C4-2B (cell line): ENCODE data around the gene UHRF1.
"Not testable (repeated sequence)": the region's sequence is repeated elsewhere in the genome, so short reads cannot be mapped to it uniquely, and the experiment has no call there.

Experiments
- H3K27ac ChIP-seq: fragments of 450-650 bp; 2 replicates; pipeline ENCODE4 v1.5.1; 2017
- ZFX ChIP-seq: fragments of 450-650 bp; IDR thresholded peaks from 2 replicates; pipeline ENCODE4 v1.6.1; 2017
- TF ChIP-seq, protein P1 (sequence below): fragments of 450-650 bp; conservative IDR thresholded peaks from 2 replicates; pipeline ENCODE4 v1.5.1; 2017; ENCODE audit warnings: mild to moderate bottlenecking

Gene UHRF1

DNA sequence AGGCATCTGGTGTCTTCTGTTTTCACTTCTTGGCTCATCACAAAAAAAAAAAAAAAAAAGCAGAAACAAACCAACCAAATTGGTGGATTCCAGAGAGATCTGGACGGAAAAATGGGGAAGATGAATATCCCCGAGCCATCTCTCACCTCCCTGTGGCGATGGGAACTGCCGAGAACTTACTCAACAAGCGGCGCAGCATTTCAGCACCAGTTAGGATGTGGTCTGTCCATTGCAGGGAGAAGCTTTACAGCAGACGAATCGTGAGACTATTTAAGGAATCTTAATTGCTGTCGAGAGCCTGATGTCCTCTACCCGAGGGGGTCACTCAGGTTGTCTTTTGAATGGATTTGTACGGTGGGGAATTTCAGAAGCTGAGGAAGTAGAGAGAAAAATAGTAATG is 42.4 kb downstream of the UHRF1 start:
- TF ChIP-seq, protein P1, sequence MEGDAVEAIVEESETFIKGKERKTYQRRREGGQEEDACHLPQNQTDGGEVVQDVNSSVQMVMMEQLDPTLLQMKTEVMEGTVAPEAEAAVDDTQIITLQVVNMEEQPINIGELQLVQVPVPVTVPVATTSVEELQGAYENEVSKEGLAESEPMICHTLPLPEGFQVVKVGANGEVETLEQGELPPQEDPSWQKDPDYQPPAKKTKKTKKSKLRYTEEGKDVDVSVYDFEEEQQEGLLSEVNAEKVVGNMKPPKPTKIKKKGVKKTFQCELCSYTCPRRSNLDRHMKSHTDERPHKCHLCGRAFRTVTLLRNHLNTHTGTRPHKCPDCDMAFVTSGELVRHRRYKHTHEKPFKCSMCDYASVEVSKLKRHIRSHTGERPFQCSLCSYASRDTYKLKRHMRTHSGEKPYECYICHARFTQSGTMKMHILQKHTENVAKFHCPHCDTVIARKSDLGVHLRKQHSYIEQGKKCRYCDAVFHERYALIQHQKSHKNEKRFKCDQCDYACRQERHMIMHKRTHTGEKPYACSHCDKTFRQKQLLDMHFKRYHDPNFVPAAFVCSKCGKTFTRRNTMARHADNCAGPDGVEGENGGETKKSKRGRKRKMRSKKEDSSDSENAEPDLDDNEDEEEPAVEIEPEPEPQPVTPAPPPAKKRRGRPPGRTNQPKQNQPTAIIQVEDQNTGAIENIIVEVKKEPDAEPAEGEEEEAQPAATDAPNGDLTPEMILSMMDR, result no peak
- TF ChIP-seq ZFX, result no peak
- H3K27ac ChIP-seq, result no peak overlapping the region

GRCh38 chr19:4952945-4953344 is 43.6 kb downstream of the UHRF1 start:
- H3K27ac ChIP-seq, result no peak overlapping the region

GRCh38 chr19:4954320-4955149 is 45.2 kb downstream of the UHRF1 start:
- not testable (repeated sequence) for H3K27ac ChIP-seq

More at GRCh38 chr19:4952945-4953344, 43.6 kb downstream of the UHRF1 start:
- TF ChIP-seq, protein P1, result no peak
- TF ChIP-seq ZFX, result no peak

DNA sequence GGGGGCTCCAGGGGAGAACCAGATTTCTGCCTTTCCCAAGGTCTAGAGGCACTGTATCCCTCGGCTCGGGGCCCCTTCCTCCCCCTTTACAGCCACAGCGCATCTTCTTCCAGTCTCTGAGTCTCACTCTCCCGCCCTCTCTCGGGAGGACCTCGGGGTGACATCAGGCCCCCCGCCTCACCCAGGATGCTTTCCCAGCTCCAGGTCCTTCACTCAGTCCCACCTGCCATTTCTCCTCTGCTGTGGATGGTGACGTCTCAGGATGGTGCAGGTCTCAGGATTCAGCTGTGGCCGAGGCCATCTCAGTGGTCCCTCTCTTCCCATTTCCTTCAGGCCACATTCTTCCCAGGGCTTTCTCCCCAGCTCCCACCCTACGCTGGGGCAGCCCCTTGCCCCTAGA is 46.0 kb downstream of the UHRF1 start:
- no peak for TF ChIP-seq ZFX
- TF ChIP-seq, protein P1, result no peak
- no peak overlapping the region for H3K27ac ChIP-seq

GRCh38 chr19:4957981-4958380 is 48.7 kb downstream of the UHRF1 start:
- TF ChIP-seq, protein P1, result no peak
- no peak for TF ChIP-seq ZFX
- H3K27ac ChIP-seq, result no peak overlapping the region

- H3K27ac ChIP-seq, result no peak overlapping the region
- TF ChIP-seq, protein P1, result no peak
- TF ChIP-seq ZFX, result no peak
These were observed 52.9 kb downstream of the UHRF1 start for GRCh38 chr19:4962085-4962619.

DNA sequence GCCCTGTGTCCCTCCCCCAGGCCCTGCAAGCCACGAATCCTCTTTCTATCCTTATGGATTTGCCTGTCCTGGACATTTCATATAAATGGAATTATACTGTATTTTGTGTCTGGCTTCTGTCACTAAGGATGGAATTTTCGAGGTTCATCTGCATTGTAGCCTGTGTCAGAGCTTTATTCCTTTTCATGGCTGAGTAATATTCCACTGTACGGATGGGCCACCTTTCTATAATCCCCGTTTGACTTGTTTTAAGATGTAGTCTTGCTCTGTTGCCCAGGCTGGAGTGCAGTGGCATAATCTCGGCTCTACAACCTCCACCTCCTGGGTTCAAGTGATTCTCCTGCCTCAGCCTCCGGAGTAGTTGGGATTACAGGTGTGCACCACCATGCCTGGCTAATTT is 55.8 kb downstream of the UHRF1 start:
- TF ChIP-seq ZFX, result no peak
- TF ChIP-seq, protein P1, result no peak
- no peak overlapping the region for H3K27ac ChIP-seq
